HG03175 (cell line): Measurements from ENCODE around the gene ATAD2B.

Experiments
- ATAC-seq: cut with Tn5 transposase; IDR thresholded peaks from one replicate; pipeline ENCODE4 v1.9.1; 2021; ENCODE audit warnings: mild to moderate bottlenecking, moderate library complexity; ENCODE audit not compliant: unreplicated experiment

The ATAD2B gene

DNA sequence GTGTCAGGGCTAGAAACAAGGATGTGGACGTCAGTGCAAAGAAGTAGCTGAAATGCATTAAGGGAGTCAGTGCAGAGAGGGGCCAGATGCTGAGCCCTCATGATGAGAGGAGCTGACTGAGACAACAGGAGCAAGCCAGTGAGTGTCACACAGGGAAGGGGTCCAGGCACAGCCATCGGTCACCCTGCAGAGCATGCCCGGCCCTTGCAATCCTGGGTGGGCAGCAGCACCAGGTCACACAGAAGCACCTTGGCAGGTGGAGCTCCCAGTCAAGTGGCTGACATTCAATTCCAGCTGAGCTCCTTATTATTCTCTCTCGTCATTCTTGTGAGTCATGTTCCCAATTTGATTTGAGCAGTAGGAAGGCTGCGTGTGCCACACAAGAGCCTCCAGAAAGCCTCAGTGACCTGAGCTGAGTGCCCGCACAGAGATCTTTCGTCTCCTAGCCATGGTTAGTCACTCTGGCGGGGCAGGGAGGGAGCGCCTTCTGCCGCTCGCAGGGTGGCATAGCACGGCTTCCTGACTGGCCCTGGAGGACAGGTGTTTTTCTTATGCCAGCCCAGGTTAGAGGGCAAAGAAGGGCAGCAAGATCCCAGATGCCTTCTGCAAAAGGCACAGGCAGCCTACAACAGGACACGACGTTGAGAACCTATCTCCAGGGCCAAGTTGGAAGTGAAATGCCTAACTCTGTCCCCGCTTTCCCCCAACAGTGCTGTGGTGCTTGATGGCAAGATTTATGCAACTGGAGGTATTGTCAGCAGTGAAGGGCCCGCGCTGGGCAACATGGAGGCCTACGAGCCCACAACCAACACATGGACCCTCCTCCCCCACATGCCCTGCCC lies 220.9 kb downstream of the ATAD2B start:
- ATAC-seq: no peak

DNA sequence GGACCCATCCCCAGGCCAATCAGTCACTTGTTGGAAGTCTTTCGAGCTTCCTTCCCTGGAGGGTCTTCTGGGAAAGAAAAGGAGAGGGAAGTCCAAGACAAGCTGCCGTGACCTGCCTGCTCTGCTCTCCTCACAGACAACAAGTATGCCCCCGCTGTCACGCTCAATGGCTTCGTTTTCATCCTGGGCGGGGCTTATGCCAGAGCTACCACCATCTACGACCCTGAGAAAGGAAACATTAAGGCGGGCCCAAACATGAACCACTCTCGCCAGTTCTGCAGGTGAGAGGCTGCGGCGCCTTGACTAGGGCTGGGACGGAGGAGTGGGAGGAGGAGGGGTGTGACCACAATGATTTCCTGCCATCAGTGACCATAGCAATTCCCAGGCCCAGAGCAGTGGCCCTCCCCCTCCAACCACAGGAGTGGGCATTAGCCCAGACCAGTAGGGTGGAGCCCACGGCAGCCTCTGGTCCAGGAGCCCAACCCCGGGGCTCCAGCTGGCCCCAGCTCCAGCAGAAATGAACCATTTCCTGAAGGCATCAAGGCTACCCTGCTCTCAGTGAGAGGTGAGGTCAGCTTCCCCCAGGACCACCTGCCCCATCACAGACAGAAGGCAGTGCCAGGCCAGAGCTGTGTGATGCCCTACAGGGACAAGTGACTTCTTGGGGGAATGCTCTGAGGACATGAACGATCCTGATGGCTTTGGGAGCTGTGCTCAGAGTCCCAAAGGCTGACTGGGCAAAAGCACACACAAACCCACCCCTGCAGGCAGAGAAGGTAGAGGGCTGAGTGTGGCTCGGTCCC lies 223.1 kb downstream of the ATAD2B start:
- ATAC-seq: no peak

- ATAC-seq: no peak
Measured at GRCh38 chr2:23703037-23703582, 223.8 kb downstream of the ATAD2B start.

GRCh38 chr2:23700627-23701026 lies 226.3 kb downstream of the ATAD2B start:
- ATAC-seq: no peak

GRCh38 chr2:23699580-23699925 lies 227.4 kb downstream of the ATAD2B start:
- ATAC-seq: no peak

DNA sequence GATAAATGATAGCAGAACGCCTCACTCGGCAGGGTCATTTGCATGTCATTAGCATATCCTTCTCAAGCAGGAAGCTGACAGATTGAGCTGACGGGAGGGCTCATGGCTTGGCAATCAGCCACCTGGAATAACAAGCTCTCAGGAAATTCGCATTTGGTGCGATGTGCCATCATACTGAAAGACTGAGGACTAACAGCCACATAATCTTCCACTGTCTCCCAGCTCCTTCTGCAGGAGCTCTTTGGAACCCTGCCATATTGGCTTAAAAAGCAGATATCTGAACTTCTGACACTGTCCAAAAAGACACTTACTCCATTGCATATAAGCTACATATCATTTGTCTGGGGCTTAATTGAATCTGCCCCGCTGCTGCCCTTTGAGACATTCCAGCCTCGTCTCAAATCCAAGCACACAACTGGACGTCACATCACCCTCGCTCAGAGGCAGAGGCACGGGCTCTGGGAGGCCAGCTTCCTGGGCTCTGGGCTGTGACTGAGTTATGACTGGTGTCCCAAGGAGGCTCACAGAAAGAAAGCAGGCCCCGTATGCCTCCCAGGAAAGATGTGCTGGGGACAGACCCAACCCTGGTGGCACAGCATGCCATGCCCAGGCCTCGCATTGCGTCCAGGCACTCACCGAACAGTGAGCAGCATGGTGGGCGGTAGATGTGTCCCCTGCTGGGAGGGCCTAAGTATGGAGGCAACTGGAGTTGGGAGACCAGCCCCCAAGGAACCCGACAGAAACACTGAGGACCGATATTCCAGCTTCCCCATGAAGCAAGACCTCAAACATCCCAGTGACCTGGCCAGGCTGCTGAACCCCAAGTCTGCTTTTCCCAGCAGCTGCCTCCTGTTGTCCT lies 228.0 kb downstream of the ATAD2B start:
- no peak for ATAC-seq
